Measurements from ENCODE around the gene SLC9A9.
"Not testable (repeated sequence)": the region's sequence is repeated elsewhere in the genome, so short reads cannot be mapped to it uniquely, and the experiment has no call there.

SLC9A9 gene

GRCh38 chr3:143437405-143437804 lies 410.9 kb downstream of the SLC9A9 start:
- no peak for DNase-seq

GRCh38 chr3:143436231-143436930 lies 411.9 kb downstream of the SLC9A9 start:
- DNase-seq, result no peak

- no peak for DNase-seq
Measured at GRCh38 chr3:143433787-143434378, 414.4 kb downstream of the SLC9A9 start.

GRCh38 chr3:143431298-143431697 lies 417.0 kb downstream of the SLC9A9 start:
- not testable (repeated sequence) for DNase-seq

- DNase-seq, result no peak
Measured at GRCh38 chr3:143430568-143430967, 417.7 kb downstream of the SLC9A9 start.

- DNase-seq, result no peak
Measured at GRCh38 chr3:143429628-143430514, 418.4 kb downstream of the SLC9A9 start.

GRCh38 chr3:143428294-143428693 lies 420.0 kb downstream of the SLC9A9 start:
- DNase-seq, result no peak

GRCh38 chr3:143427631-143428030 lies 420.6 kb downstream of the SLC9A9 start:
- no peak for DNase-seq

- DNase-seq, result no peak
Measured at GRCh38 chr3:143424874-143425273, 423.4 kb downstream of the SLC9A9 start.

- no peak for DNase-seq
Measured at GRCh38 chr3:143421556-143421955, 426.7 kb downstream of the SLC9A9 start.

GRCh38 chr3:143419611-143420010 lies 428.7 kb downstream of the SLC9A9 start:
- DNase-seq, result no peak

- no peak for DNase-seq
Measured at GRCh38 chr3:143418391-143418790, 429.9 kb downstream of the SLC9A9 start.

- no peak for DNase-seq
Measured at GRCh38 chr3:143416229-143416628, 432.0 kb downstream of the SLC9A9 start.

GRCh38 chr3:143414571-143415253 lies 433.6 kb downstream of the SLC9A9 start:
- DNase-seq, result no peak

- DNase-seq, result no peak
Measured at GRCh38 chr3:143413372-143413771, 434.9 kb downstream of the SLC9A9 start.

- DNase-seq, result no peak
Measured at GRCh38 chr3:143412084-143412483, 436.2 kb downstream of the SLC9A9 start.

- no peak for DNase-seq
Measured at GRCh38 chr3:143410259-143410658, 438.0 kb downstream of the SLC9A9 start.

- no peak for DNase-seq
Measured at GRCh38 chr3:143408771-143409170, 439.5 kb downstream of the SLC9A9 start.

- no peak for DNase-seq
Measured at GRCh38 chr3:143402602-143403001, 445.7 kb downstream of the SLC9A9 start.

- no peak for DNase-seq
Measured at GRCh38 chr3:143396790-143397189, 451.5 kb downstream of the SLC9A9 start.

- no peak for DNase-seq
Measured at GRCh38 chr3:143389388-143389787, 458.9 kb downstream of the SLC9A9 start.

GRCh38 chr3:143387425-143387824 lies 460.8 kb downstream of the SLC9A9 start:
- no peak for DNase-seq

GRCh38 chr3:143384076-143384475 lies 464.2 kb downstream of the SLC9A9 start:
- no peak for DNase-seq
